Renal cortex interstitium (tissue), 11 donors: Measurements from ENCODE around the gene RNF39. TPM values are rescaled to one million over a fixed set of nuclear protein-coding genes. Genes with fewer than 3 reads are reported as not detected.

Experiments used
- DNase-seq, 11 donors: peaks; one replicate each; pipeline ENCODE4 v3.0.0-alpha.2; 2013; ENCODE audit warnings: low read depth in 9 of 11, low spot score in 4 of 11; ENCODE audit errors: extremely low read depth in 1 of 11
- polyA plus RNA-seq, 3 donors: library from polyadenylated mRNA; unstranded; fragments of 120-200 nt; gene quantifications; one replicate each; pipeline ENCODE4 v1.2.1, GENCODE V29; 2013; ENCODE audit not compliant: insufficient read length in 3 of 3

Gene RNF39
- polyA plus RNA-seq, 3 donors: 1.4 to 1.7 (median 1.4) TPM

GRCh38 chr6:30100585-30101443 lies 25.2 kb upstream of the RNF39 start:
- DNase-seq: no peak

GRCh38 chr6:30100154-30100553 lies 24.6 kb upstream of the RNF39 start:
- no peak for DNase-seq

GRCh38 chr6:30097902-30098768 lies 22.6 kb upstream of the RNF39 start:
- no peak for DNase-seq

- no peak for DNase-seq
Observed at GRCh38 chr6:30096829-30097228, 21.3 kb upstream of the RNF39 start.

GRCh38 chr6:30093951-30094661 lies 18.5 kb upstream of the RNF39 start:
- DNase-seq: no peak

GRCh38 chr6:30092852-30093543 lies 17.4 kb upstream of the RNF39 start:
- no peak for DNase-seq

- no peak for DNase-seq
Observed at GRCh38 chr6:30091577-30092381, 16.2 kb upstream of the RNF39 start.

GRCh38 chr6:30087876-30088275 lies 12.3 kb upstream of the RNF39 start:
- DNase-seq: no peak

GRCh38 chr6:30077218-30077617 lies 1.6 kb upstream of the RNF39 start:
- DNase-seq: no peak

- no peak for DNase-seq
Observed at GRCh38 chr6:30075790-30076732, 492 bp upstream of the RNF39 start.

- DNase-seq: no peak
Observed at GRCh38 chr6:30074331-30075093, 1.1 kb downstream of the RNF39 start.

GRCh38 chr6:30073489-30074235 lies 1.9 kb downstream of the RNF39 start:
- no peak for DNase-seq

- DNase-seq: no peak
Observed at GRCh38 chr6:30071858-30072257, 3.7 kb downstream of the RNF39 start.

- no peak for DNase-seq
Observed at GRCh38 chr6:30071081-30071818, 4.3 kb downstream of the RNF39 start.
